GM12873 (cell line): ENCODE data around the gene CFAP69.

ENCODE experiments used
- CTCF ChIP-seq: IDR thresholded peaks from 2 replicates; pipeline ENCODE4 v1.5.1; 2012; ENCODE audit warnings: low read depth, mild to moderate bottlenecking, moderate library complexity, low read length, control low read depth; ENCODE audit not compliant: insufficient read depth; ENCODE audit errors: missing control alignments

The CFAP69 gene

GRCh38 chr7:90262438-90262837 lies 17.5 kb downstream of the CFAP69 start:
- TF ChIP-seq CTCF = peak; percentile 26

DNA sequence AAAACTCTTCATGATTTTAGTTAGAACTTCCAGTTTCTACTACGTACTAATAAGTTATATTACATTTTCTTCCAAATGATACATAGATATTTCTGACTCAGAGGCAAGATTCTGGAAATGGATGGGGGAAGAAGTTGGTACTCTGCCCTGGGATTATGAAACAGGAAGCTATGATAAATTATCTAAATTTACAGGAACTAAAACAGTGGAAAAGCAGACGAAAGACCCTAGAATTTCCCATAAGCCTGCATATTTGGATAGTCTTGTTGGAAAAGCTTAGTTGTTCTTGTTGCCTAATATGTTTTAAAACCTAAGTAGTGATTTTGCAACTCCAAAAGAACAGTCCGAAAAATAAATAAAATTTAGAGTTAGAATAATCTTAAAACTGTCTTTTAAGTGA lies 21.8 kb downstream of the CFAP69 start:
- TF ChIP-seq CTCF = no peak

GRCh38 chr7:90267263-90267858 lies 22.4 kb downstream of the CFAP69 start:
- no peak for TF ChIP-seq CTCF

DNA sequence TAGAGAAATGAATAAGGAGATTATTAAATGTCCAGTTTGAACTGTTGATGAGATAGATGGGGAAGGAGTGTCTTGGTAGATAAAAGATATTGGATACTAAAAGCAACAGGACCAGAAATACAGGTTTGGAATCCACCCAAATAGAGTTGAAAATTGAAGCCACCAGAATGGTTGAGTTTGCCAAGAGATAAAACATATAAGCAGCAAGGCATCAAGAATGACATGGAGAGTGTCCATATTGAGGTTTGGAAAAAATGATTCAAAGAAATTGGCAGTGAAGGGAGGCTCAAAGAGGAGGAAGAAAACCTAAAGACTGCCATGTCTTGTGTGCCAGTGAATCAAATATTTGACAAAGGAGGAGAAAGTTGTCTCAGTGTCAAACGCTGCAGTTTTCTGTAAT lies 24.2 kb downstream of the CFAP69 start:
- TF ChIP-seq CTCF = no peak

DNA sequence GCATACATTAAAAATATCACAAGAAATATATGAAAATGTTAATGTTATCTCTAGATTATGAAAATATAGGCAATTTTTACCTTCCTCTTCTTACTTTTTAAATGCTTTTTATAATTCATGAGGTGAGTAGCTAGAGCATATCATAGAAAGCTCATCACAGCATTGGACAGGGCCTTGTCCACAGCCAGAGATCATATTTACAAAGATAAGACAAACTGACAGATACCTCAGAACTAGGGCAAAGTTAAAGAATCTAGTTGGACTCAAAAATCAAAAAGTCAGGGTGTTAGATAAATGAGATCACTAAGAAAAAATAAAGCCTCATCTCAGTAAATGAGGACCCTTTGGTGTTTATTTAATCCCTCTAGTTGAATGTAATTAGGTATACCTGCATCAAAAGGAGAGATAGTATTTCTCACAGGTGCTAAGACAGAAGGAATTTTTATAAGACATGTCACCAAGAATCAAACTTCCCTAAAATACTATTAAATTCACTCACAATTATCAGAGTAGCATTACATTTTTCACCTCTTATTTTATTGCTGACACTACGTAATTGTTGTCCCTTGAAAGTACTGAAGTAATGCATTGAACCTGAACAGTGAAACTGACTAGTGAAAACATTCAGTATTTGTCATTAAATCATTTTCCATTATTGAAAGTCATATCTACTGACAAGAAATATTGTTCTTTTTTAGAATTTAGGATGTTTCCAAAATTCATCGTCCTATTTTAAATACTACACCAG lies 25.6 kb downstream of the CFAP69 start:
- TF ChIP-seq CTCF = no peak

GRCh38 chr7:90271753-90272152 lies 26.8 kb downstream of the CFAP69 start:
- TF ChIP-seq CTCF = no peak

DNA sequence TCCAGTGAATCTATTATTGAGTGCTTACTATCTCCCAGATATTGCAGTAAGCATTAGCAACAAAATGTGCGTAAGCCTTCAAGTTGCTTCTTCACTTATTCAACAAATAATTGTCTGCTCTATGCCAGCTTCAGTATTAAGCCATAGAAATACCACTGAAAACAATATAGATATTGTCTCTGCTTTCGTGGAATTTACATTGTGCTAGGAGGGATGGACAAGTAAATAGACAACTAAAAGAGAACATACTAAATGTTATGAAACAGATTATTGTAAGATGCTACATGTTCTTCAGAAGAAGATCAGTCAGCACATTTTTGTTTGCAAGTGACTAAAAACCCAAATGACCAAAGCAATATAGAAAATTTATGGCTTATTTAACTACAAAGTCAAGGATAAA lies 27.3 kb downstream of the CFAP69 start:
- TF ChIP-seq CTCF = no peak
